ENCODE results near the gene AP3D1.

The AP3D1 gene

DNA sequence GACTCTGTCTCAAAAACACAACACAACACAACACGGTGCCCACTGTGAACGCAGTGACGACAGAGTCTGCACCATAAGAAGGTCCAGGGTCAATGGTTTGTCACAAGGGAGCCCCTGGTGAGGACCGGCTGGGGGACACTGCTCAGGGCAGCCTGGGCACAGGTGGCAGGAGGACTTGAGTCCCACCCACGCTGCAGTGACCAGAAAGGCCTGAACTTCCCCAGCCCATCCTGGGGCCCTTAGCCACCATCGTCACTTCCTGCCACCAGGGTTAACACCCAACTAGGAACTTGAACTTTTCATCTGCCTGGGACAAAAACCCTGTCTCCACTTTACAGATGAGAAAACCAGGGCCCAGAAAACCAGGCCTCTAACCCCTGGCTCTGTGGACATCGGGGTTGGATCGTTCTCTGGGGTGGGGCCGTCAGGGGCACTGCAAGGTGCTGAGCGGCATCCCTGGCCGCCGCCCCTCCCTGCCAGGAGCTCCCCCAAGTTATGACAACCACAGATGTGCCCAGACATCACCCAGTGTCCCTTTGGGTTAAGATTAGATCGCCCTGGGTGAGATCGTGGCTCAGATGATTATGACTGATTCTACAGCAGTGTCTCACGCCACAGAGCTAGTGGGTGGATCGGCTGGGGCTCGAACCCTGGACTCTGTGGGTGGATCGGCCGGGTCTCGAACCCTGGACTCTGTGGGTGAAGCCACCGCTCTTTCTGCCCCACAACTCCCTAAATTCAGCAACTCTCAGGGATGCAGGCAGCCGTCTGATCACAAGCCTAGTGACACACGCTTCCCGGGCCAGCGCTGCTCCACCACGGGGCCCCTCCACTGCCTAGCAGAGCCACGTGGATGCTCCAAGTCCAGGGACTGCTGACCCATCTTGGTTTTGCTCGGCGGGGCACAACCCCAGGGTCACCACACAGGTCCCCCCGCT is 69.2 kb downstream of the AP3D1 start:
- DNase-seq, result no peak

DNA sequence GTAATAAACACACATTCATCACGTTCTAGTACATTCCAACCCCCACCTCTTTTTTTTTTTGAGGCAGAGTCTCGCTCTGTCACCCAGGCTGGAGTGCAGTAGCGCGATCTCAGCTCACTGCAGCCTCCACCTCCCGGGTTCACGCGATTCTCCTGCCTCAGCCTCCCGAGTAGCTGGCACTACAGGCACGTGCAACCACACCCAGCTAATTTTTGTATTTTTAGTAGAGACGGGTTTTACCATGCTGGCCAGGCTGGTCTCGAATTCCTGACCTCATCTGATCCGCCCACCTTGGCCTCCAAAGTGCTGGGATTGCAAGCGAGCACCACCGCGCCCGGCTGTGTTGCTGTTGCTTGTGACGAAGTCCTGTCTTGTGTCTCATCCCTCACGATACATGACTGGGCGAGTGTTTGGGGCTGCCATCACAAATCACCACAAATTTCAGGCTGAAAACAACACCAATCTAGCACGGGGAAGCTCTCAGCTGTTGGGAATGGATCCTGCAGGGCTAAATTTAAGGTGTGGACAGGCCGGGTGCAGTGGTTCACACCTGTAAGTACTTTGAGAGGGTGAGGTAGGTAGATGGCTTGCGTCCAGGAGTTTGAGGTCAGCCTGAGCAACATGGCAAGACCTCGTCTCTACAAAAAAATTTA is 70.9 kb downstream of the AP3D1 start:
- no peak for DNase-seq

DNA sequence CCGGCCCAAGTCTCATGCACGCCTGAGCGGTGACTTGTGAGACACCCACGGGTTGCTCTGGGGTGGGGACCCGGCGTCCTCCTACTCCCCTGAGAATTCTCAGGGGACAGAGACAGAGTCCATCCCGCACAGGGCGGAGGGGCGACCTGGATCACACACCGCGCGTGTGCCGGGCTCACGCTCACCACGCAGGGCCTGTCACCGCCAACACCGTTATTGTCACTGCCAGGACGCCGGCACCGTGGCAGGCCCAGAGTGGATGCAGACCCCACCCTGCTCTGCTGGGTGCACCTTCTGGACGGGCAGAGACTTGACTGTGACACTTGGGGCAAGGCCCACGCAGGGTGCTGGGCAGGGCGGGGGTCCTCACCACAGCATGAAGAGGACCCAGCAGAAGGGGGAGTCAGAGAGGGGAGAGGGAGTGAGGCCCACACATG is 71.5 kb downstream of the AP3D1 start:
- no peak for DNase-seq

DNA sequence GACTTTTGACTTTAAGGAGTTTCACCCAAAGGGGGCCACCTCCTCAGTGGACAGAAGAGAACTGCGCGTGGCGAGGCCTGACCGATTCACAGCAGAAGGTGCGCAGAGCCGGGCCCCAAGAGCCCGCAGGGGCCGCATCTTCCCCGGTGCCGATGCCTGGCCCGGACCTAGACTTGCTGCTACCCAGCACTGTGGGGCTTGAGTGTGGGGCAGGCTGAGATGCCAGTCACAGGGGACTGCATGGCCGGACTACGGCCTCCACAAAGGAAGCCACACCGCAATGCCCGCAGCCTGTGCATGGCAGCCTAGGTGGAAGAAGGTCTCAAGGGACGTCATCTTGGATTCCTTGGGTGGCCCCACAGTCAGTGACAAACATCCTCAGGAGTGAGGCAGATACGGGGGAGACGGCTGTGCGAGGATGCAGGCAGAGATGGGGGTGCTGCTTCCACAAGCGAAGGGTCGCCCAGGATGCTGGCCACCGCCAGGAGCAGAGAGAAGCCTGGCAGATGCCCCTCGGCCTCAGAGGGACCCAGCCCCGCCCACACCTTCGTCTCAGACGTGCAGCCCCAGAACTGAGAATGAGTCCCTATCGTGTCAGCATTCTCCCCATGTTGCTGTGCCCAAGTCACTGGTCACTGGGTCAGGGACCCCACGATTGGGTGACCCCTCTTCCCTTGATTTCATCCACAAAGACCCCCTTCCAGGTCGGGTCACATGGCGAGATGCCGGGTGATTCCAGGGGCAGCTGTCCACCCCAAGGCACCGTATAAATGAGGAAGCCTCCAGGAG is 72.1 kb downstream of the AP3D1 start:
- DNase-seq, result no peak

DNA sequence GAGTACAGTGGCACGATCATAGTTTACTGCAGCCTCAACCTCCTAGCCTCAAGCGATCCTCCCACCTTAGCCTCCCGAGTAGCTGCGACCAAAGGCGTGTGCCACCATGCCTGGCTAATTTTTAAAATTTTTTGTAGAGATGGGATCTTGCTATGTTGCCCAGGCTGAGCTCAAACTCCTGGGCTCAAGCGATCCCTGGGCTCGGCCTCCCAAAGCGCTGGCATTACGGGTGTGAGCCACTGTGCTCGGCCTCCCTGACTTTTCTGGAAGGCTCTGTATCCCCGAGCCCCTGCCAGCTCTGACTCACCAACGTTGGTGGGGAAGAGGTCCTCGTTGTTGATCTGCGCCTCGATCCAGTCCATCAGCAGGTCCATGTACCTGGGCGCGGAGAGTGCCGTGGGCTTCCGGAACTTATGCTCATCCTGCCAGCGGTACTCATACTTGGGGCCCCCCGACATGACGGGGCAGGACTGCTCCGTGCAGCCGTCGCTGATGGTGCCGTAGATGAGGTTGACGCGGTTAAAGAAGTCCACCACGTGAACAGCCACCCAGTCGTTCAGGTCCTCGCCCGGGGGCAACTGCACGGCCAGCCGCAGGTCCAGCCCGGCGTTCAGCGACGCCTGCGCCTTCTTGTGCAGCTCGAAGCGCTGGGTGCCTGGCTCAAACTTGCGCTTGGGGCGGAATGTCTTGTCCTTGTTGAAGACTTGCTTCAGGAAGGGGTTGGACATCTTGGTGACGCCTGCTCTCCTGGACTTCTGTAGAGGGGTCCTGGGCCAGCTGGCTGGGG is 73.3 kb downstream of the AP3D1 start:
- no peak for DNase-seq

DNA sequence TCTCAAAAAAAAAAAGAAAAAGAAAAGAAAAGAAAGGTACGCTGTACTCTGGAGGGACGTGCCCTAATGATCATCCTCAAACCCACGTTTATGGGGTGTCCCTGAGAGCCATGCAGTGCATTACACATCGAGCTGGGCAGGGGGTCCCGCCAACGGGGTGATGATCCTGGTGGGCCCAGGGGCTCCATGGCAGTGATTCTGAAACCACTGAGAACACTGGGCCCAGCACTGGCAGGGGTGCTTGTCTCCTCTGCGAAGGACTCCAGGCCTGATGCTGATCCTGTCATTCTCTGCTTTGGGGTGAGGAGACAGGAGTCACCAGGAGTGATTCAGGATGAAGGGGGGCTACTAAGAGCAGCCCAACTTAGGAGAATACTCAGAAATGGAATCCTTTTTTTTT is 74.0 kb downstream of the AP3D1 start:
- no peak for DNase-seq

DNA sequence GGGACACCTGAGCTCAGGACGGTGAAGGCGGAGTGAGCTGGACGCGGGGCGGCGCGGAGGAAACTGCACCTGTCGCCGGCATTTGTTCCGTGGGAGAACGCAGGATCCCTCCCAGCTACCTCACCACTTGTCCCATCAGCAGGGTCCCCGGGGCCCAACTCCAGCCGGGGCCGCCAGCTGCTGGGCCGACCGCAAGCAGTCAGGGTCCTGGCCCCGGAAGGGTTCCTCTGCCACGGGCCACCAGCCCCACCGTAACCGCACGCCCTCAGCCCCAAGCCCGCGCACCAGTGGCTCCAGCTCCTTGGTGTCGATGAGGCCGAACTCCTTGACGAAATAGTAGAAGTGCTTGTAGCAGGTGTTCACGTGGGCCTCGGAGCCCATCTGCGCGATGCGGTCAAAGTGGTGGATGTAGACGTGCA is 74.8 kb downstream of the AP3D1 start:
- DNase-seq, result no peak

DNA sequence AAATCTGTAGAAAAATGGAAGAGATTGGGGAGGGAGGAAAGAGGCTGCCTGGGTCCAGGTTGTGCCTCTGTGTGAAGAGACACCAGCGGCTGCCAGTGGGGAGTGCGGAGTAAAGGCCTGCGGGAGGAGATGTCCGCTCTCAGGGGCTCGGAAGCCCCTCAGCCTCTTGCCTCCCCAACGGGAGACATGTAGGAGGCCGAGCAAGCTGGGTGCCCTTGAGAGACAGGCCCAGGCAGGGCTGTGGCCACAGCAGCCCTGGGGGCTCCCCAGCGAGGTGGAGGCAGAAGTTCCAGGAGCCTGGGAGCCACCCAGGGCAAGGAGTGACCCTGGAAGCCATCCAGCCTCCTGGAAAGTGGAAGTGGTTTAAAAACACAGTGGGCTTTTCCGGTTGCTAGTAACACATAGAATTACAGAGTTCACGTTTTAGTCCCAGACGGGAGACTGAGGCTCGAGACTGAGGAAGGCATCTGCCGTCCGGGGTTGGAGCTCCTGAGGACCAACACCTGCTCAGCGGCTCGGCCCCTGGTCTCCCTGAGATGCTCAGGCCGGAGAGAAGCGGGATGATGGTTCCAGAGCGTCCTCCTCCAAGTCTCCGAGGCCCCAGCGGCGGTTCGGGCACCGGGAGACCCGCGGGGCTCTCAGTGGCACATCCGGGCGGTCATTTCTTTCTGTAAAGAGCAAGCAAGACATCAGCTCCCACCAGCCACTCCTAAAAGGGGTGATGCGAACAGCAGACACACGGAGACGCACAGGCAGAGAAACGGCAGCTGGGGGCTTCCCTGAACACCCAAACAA is 78.4 kb downstream of the AP3D1 start:
- DNase-seq, result no peak

DNA sequence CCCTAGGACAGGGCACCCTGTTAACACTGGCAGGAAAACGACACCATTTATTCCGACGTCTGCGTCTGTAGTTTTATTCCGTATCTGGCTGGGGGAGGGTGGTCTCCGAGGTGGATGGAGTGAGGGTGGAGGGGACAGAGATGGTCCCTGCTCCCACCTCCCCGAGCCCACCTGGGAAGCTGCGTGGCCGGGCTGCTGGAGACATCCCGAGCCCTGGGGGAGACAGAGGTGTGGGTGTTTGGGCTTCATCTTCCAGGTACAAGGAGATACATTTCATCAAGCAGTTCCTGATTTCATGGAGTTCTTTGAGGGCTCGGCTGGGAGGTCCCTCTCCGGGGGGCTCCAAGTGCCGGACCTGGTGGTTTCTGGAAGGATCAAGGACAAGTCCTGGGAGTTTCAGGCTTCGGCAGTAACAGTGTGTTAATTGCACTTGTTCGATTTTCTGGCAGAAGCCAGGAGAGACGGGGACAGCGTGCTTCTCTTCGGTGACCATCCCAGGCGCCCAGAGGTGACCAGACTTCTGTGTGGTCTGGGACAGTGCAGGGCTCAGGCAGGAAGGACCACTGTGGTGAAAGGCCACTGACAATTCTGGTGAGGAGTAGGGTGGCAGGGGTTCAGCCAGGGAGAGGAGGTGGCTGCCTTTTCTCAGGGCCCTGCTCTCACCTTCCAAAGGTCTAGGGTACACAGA is 80.2 kb downstream of the AP3D1 start:
- DNase-seq, result no peak

DNA sequence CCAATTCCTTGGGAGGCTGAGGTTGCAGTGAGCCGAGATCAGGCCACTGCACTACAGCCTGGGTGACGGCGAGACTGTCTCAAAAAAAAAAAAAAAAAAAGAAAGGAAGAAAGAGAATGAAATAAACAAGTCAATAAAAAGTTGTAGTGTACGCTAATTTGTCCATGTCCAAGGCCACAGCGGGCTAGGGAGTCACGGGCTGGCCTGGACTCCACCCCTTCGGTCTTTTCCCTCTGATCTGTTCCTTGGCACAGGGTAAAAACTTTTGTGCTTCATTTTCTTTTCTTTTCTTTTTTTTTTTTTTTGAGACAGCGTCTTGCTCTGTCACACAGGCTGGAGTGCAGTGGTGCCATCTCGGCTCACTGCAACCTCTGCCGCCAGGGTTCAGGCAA is 80.9 kb downstream of the AP3D1 start:
- no peak for DNase-seq

DNA sequence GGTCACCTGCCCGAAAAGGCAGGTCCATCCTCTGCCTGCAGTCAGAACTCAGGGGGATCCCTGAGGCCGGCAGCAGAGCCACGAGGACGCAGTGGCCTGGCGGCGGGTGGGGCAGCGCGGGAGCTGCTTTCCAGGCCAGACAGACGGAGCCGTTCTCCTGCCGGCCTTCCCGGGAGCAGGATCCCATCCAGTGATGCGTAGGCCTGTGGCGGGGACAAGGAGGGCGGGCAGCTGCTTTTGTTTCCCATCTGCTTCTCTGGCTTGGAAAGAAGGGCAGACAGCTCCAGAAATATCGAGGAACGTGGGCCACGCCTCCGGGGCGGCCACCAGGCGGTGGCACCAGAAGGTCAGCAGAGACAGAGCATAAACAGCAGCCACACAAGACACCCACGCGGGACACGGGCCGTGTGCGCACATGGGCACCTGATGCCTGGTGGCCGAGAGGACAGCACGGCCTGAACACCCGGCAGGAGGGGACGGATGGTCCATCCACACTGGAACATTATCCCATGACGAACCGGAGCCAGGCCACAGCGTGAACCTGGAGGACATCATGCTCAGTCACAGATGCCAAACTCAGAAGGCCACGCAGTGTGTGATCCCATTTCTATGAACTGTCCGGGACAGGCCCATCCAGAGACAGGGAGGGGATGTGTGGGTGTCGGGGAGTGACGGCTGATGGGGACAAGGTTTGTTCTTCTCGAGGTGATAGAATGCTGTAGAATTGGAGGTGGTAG is 86.4 kb downstream of the AP3D1 start:
- DNase-seq, result peak; percentile 32

DNA sequence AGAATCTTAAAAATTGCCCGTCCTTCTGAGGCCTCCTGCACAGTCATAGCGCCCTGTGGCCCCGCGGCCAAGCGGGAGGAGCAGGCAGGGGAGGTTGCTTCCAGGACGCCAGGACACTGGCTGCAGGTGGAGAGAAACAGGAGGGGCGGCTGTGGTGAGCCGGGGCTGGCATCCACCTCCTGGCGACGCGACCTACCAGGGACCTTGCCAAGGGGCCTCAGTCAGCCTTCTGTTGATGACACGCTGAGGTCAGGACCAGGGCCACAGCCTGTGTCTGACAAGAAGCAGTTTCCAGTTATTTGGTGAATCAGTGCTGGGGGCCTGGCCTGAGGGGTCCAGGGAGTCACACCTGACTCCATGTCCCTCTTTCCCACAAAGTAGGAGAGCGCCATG is 87.0 kb downstream of the AP3D1 start:
- no peak for DNase-seq

DNA sequence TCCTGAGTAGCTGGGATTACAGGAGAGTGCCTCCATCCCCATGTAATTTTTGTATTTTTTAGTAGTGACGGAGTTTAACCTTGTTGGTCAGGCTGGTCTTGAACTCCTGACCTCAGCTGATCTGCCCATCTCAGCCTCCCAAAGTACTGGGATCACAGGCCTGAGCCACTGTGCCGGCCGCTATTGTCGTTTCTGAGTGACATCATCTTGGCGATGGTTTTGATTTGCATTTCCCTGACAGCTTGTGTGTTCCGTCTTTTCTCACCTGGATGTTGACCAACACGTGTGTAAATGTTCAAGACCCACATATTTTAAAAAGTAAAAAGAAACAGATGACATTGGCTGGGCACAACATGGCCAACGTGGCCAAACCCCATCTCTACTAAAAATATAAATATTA is 87.5 kb downstream of the AP3D1 start:
- no peak for DNase-seq

DNA sequence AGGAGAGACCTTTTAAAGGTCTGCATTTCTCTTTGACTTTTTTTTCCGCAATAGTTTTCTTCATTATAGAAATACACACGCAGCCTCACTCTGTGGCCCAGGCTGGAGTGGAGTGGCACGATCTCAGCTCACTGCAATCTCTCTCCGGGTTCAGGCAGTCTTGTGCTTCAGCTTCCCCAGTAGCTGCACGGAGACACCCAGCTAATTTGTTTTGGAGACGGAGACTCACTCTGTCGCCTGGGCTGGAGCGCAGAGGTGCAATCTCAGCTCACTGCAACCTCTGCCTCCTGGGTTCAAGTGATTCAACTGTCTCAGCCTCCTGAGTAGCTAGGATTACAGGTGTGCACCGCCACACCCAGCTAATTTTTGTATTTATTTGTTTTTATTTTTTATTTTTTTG is 88.6 kb downstream of the AP3D1 start:
- DNase-seq, result no peak

DNA sequence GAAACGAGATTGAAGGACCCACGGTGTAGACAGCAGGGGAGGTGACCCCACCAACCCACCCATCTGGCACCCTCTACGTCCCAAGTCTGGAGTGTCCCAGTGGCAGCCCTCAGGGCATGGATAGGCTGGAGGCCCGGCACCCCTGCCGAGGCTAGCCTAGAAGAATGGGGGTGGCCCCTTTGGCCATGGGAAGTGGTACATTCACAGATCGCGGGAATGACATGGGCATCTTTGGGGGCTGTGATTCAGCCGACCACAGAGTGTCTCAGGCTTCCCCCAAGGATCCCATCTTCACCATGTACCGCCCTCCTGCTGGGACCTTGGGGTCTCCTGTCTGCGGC is 89.0 kb downstream of the AP3D1 start:
- no peak for DNase-seq

DNA sequence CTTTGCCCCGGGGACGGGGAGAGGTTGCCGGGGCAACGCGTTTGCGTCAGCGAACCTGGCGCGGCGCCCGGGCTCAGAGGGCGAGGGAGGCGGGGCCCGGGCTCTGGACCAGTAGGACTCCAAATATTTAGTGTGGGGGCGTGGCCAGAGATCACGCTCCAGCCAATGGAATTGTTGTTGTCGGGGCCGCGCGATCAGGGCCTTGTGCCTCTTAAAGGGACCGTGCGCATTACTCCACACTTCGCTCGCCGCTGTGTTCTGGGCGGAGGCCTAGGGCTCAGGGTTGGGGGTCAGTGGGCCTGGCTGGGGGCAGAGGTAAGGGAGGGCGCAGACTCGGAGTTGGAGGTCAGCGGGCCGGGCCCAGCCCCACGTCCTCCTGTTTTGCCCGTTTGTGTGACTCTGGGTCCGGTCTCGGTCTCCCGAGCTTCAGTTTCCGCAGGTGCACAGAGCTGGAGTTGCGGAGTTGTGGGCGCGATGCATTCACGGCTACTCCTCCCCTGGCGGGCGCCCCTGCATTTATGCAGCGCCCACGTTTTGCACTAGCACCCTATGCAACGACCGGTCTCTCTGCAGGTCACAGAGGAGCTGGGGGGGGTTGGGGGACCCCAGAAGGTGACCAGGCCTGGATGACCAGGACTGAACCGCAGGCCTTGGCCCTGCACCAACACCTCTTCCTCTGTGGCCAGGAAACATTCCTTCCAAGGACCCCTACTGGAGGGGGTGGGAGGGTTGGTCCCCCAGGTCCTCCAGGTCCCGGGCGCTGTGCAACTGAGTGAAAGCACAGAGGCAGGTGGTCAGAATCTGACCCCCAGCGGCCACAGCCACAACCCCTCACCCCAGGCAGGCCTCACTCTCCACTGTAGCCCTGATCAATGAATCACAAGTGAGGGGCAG is 89.6 kb downstream of the AP3D1 start:
- DNase-seq, result peak; percentile 99

DNA sequence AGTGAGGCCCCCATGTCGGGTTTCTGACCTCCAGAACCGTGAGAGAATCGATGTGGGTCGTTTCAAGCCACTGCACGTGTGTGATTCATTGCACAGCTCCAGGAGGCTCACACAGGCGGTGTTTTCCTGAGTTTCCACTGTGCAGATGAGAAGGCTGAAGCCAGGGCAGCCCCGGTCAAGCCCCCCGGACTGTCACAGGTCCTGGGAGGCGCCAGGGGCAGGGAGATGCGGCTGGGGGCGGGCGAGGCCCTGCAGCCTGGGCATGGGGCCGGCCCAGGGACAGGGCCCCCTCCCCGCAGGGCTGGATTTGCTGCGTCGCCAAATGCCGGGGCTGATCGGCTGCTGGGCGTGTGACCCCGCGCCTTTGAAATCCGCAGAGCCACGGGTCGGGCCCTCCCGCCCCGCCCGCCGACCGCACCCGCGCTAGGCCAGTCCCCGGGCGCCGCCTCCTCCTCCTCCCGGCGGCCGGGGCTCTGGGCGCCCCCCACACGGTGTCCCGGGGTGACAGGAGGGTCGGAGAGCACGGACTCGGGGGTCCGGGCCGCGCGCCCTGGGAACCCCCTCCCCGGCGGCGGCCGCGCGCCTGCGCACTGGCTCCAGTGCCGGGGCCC is 90.4 kb downstream of the AP3D1 start:
- peak; percentile 79 for DNase-seq

DNA sequence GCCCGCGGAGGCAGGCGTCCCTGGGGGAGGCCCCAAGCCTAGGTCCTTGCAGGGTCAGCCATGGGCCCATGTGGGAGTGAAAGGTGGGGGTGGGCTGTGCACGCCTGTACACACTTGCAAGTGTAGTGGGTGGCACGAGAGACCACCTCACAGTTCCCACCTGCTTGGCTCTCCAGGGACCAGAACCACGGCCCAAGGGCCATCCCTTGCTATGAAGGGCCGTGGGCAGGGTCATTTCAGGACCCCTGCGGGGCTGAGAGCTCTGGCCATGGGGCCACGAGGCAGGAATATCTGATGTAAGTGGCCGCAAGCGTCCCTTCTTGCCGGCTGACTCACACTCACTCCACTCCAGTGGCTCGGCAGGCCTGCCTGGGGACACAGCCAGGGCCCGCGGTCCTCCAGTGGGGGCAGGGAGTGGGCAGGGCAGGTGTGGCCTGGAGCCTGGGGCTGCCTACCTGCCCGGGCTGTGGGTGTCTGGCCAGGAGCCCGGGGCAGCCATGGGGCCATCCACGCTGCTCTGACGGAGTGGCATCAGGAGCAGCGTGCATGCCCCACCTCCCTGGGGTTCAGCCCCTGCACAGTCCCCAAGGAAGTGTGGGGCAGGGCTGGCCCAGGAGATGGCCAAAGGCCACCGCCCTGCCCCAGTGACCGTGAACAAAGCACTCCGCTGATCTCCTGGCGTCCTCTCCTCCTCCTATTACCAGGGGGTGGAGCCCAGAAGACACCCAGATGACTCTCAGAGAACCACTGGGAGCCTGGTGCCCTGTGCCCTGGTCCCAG is 91.8 kb downstream of the AP3D1 start:
- DNase-seq, result peak; percentile 60

All from midbrain (tissue), 1 donor.